Activated CD8-positive, alpha-beta memory T cell treated with anti-CD3 and anti-CD28 coated beads for 48 hours (primary cell): Measurements from ENCODE around the gene ICE2.

Experiments used
- DNase-seq, 3 experiments: peaks; one replicate each; pipeline ENCODE4 v3.0.0-alpha.2; 2020; ENCODE audit warnings: low read depth in 2 of 3, low spot score in 2 of 3

The ICE2 gene

GRCh38 chr15:60494108-60494507, 15.2 kb upstream of the ICE2 start:
- DNase-seq: no peak

GRCh38 chr15:60493166-60493565, 14.2 kb upstream of the ICE2 start:
- no peak for DNase-seq

- no peak for DNase-seq
Measured at GRCh38 chr15:60486742-60487141, 7.8 kb upstream of the ICE2 start.

- no peak for DNase-seq
Measured at GRCh38 chr15:60485365-60486055, 6.6 kb upstream of the ICE2 start.

- no peak for DNase-seq
Measured at GRCh38 chr15:60483042-60483441, 4.1 kb upstream of the ICE2 start.

GRCh38 chr15:60480888-60481287, 1.9 kb upstream of the ICE2 start:
- DNase-seq: no peak

- DNase-seq: no peak
Measured at GRCh38 chr15:60480149-60480548, 1.2 kb upstream of the ICE2 start.

- DNase-seq: no peak
Measured at GRCh38 chr15:60479361-60480110, 594 bp upstream of the ICE2 start.

- DNase-seq: no peak
Measured at GRCh38 chr15:60477916-60478565, 901 bp downstream of the ICE2 start.

GRCh38 chr15:60477164-60477563, 1.8 kb downstream of the ICE2 start:
- no peak for DNase-seq

GRCh38 chr15:60476713-60477112, 2.2 kb downstream of the ICE2 start:
- no peak for DNase-seq

- no peak for DNase-seq
Measured at GRCh38 chr15:60473135-60473534, 5.8 kb downstream of the ICE2 start.

GRCh38 chr15:60471314-60471713, 7.6 kb downstream of the ICE2 start:
- no peak for DNase-seq

GRCh38 chr15:60469893-60470641, 8.9 kb downstream of the ICE2 start:
- DNase-seq: no peak

- no peak for DNase-seq
Measured at GRCh38 chr15:60464836-60465630, 13.9 kb downstream of the ICE2 start.

GRCh38 chr15:60462027-60462426, 16.9 kb downstream of the ICE2 start:
- DNase-seq: no peak

- DNase-seq: no peak
Measured at GRCh38 chr15:60460931-60461330, 18.0 kb downstream of the ICE2 start.

- DNase-seq: no peak
Measured at GRCh38 chr15:60458721-60459120, 20.2 kb downstream of the ICE2 start.

GRCh38 chr15:60457985-60458384, 21.0 kb downstream of the ICE2 start:
- DNase-seq: no peak

GRCh38 chr15:60454824-60455223, 24.1 kb downstream of the ICE2 start:
- DNase-seq: no peak
